ENCODE data around the gene KRTAP5-3.

DNA sequence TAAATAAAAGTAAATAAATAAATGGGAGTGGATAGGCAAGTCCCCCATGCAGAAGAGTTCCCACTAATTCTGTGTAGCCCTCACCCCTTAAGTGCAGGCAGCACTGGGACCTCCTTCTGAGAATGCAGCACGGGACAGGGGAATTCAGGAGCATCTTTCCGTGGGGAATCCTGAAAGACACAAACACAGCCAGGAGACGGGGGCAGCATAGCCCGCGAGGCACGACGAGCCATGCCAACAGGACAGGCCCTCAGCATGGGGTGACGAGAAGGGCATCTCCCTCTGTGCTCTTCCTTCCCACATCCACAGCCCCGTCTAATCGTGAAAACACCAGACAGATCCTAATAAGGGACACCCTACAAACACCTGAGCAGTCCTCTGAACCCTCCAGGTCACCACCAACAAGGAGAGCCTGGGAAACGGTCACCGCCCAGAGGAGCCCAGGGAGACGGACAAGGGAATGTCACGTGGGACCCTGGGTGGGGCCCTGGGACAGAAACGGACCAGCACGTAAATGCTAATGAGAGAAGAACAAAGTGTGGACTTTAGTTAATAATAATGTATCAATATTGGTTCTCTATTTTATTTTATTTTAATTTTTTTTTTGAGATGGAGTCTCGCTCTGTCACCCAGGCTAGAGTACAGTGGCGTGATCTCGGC, 28.2 kb upstream of the KRTAP5-3 start:
- TF ChIP-seq POLR2A (IDR thresholded peaks at IDR 0.05) (no peak), CTCF (IDR thresholded peaks at IDR 0.05) (no peak)

Data from lower leg skin (tissue), 3 donors.